ENCODE measurements around the gene MMP24. TPM values are rescaled to one million over a fixed set of nuclear protein-coding genes. Genes with fewer than 3 reads are reported as not detected.

MMP24 gene
- total RNA-seq, 6 experiments from 2014 or later = 0.27 to 1.5 (median 0.84) TPM

GRCh38 chr20:35285806-35286076 lies 59.3 kb downstream of the MMP24 start:
- Histone ChIP-seq H3K4me3 (peak overlapping the region in 1 of 3 donors; percentile 99), H3K4me1 (peaks cover 0 to 27% (median 13%) of the 10 kb centered on the region in 4 donors), H3K27me3 (no peaks in the 10 kb centered on the region), H3K36me3 (peaks cover 0 to 16% (median under 1%) of the 10 kb centered on the region in 4 donors), H3K9me3 (no peaks in the 10 kb centered on the region), H3K27ac (peak overlapping the region; percentile 48 to 84 (median 55))
- peak in 2 of 4 donors; percentile 1 to 6 for ATAC-seq
- intact Hi-C loops (cut with DNase I) = no loop called here
- DNase-seq = no peak
- 27% methylated on average over 5 of the region's 5 CpGs for WGBS (ENCODE audit: insufficient coverage, low coverage, low lambda C conversion rate, missing lambda C conversion rate)
- TF ChIP-seq CTCF (IDR thresholded peaks at IDR 0.05) (no peak), POLR2A (IDR thresholded peaks at IDR 0.05) (no peak)

- Histone ChIP-seq H3K4me3 (peak overlapping the region in 1 of 3 donors; percentile 11), H3K27me3 (no peaks in the 10 kb centered on the region)
- WGBS (ENCODE audit: insufficient coverage, low coverage, low lambda C conversion rate, missing lambda C conversion rate) = 89% methylated on average over 5 of the region's 12 CpGs
Measured at GRCh38 chr20:35286077-35286898, 59.8 kb downstream of the MMP24 start.

GRCh38 chr20:35286899-35287508 lies 60.5 kb downstream of the MMP24 start:
- H3K27ac ChIP-seq = peak overlapping the region in 2 of 3 donors; percentile 55 to 84
- ATAC-seq = no peak
- WGBS (ENCODE audit: insufficient coverage, low coverage, low lambda C conversion rate, missing lambda C conversion rate) = 100% methylated on average over 1 of the region's 17 CpGs

More at GRCh38 chr20:35286077-35286898, 59.8 kb downstream of the MMP24 start:
- Histone ChIP-seq H3K9me3 (no peaks in the 10 kb centered on the region), H3K36me3 (peaks cover 0 to 14% (median 0%) of the 10 kb centered on the region in 4 donors), H3K4me1 (peaks cover 0 to 27% (median 13%) of the 10 kb centered on the region in 4 donors), H3K27ac (peak overlapping the region; percentile 48 to 84 (median 55))
- DNase-seq (peak in 1 of 3 donors; percentile 73), ATAC-seq (peak; percentile 65 to 77 (median 74))
- no peak for TF ChIP-seq POLR2A (IDR thresholded peaks at IDR 0.05)
- no peak for TF ChIP-seq CTCF (IDR thresholded peaks at IDR 0.05)
- intact Hi-C loops (cut with DNase I) = no loop called here

More at GRCh38 chr20:35286899-35287508, 60.5 kb downstream of the MMP24 start:
- H3K4me3 ChIP-seq = no peak overlapping the region
- peaks cover 0 to 6% (median 0%) of the 10 kb centered on the region in 4 donors for H3K36me3 ChIP-seq
- peaks cover 0 to 27% (median 13%) of the 10 kb centered on the region in 4 donors for H3K4me1 ChIP-seq
- no peak for TF ChIP-seq POLR2A (IDR thresholded peaks at IDR 0.05)
- no peak for TF ChIP-seq CTCF (IDR thresholded peaks at IDR 0.05)
- intact Hi-C loops (cut with DNase I) = no loop called here
- no peaks in the 10 kb centered on the region for H3K9me3 ChIP-seq
- no peaks in the 10 kb centered on the region for H3K27me3 ChIP-seq
- DNase-seq = no peak

All from right lobe of liver (tissue), 6 donors.